Progenitor cell of endocrine pancreas (in vitro differentiated cells): Measurements from ENCODE around the gene AP5Z1. TPM values are rescaled to one million over a fixed set of nuclear protein-coding genes. Genes with fewer than 3 reads are reported as not detected.

Experiments
- DNase-seq: peaks from one replicate; pipeline ENCODE4 v3.0.0; 2021; ENCODE audit warnings: low spot score; ENCODE audit not compliant: unreplicated experiment
- H3K27ac Mint-ChIP-seq: 2 replicates; pipeline ENCODE4 v1.8.0; 2021; ENCODE audit warnings: mild to moderate bottlenecking, moderate library complexity, mixed read lengths
- H3K27me3 Mint-ChIP-seq: 2 replicates; pipeline ENCODE4 v1.8.0; 2021; ENCODE audit warnings: mixed read lengths
- H3K36me3 Mint-ChIP-seq: 2 replicates; pipeline ENCODE4 v1.8.0; 2022; ENCODE audit warnings: mixed read lengths; ENCODE audit not compliant: insufficient read depth
- H3K4me1 Mint-ChIP-seq: 2 replicates; pipeline ENCODE4 v1.8.0; 2021; ENCODE audit warnings: low read depth, mixed read lengths
- H3K4me3 Mint-ChIP-seq: 2 replicates; pipeline ENCODE4 v1.8.0; 2021; ENCODE audit warnings: low read depth, mild to moderate bottlenecking, moderate library complexity, mixed read lengths
- H3K9me3 Mint-ChIP-seq: 2 replicates; pipeline ENCODE4 v1.8.0; 2021; ENCODE audit warnings: low read depth, mixed read lengths
- total RNA-seq: library from RNA; stranded (reverse); gene quantifications from 2 replicates; pipeline ENCODE4 v1.2.1, GENCODE V29; 2021
- TF ChIP-seq, protein P1 (sequence below): fragments of 200-600 bp; sonication (generic); IDR thresholded peaks from one replicate; pipeline ENCODE4 v1.5.0; 2021; ENCODE audit warnings: antibody characterized with exemption, mild to moderate bottlenecking; ENCODE audit not compliant: unreplicated experiment

The AP5Z1 gene
- total RNA-seq, 1 donor from 2014 or later = 42.8 TPM

DNA sequence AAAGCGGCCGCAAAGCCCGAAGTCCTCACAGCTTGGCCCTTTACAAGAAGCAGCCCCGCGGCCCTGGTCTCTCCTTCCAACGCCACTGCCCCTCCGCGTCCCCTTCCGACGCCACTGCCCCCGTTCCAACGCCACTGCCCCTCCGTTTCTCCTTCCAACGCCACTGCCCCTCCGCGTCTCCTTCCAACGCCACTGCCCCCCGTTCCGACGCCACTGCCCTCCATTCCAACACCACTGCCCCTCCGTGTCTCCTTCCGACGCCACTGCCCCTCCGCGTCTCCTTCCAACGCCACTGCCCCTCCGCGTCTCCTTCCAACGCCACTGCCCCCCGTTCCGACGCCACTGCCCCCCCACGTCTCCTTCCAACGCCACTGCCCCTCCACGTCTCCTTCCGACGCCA, 33.1 kb downstream of the AP5Z1 start:
- H3K36me3 Mint-ChIP-seq = peaks cover 3% of the 10 kb centered on the region
- peaks cover 3% of the 10 kb centered on the region for H3K4me1 Mint-ChIP-seq
- no peak for DNase-seq
- H3K4me3 Mint-ChIP-seq = no peak overlapping the region
- H3K27ac Mint-ChIP-seq = no peak overlapping the region
- H3K27me3 Mint-ChIP-seq = peaks cover 3% of the 10 kb centered on the region
- H3K9me3 Mint-ChIP-seq = peaks cover 7% of the 10 kb centered on the region
- TF ChIP-seq, protein P1, sequence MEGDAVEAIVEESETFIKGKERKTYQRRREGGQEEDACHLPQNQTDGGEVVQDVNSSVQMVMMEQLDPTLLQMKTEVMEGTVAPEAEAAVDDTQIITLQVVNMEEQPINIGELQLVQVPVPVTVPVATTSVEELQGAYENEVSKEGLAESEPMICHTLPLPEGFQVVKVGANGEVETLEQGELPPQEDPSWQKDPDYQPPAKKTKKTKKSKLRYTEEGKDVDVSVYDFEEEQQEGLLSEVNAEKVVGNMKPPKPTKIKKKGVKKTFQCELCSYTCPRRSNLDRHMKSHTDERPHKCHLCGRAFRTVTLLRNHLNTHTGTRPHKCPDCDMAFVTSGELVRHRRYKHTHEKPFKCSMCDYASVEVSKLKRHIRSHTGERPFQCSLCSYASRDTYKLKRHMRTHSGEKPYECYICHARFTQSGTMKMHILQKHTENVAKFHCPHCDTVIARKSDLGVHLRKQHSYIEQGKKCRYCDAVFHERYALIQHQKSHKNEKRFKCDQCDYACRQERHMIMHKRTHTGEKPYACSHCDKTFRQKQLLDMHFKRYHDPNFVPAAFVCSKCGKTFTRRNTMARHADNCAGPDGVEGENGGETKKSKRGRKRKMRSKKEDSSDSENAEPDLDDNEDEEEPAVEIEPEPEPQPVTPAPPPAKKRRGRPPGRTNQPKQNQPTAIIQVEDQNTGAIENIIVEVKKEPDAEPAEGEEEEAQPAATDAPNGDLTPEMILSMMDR = no peak

DNA sequence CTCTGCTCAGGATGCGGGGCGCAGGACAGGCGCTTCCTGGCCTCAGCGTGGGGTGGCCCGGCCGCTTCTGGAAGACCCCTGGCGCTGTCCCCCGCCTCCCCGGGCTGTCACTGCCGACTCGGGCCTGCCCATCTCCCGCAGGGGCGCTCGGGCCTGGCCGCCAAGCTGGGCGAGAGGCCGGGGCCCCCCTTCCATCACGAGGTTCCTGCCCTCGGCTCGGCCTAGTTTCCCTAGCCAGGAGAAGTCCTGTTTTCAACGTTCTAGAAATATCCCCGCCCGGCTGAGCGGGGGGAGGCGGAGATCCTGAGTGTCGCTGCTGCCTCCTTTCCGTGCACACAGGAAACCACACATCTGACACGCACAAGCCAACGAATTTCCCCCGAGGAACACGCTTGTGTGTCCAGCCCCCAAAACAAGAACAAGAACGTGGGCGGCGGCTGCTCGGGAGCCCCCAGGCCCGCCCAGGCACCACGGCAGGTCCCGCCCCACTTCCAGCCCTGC, 33.7 kb downstream of the AP5Z1 start:
- peaks cover 3% of the 10 kb centered on the region for H3K36me3 Mint-ChIP-seq
- H3K4me3 Mint-ChIP-seq = no peak overlapping the region
- TF ChIP-seq, protein P1 = no peak

DNA sequence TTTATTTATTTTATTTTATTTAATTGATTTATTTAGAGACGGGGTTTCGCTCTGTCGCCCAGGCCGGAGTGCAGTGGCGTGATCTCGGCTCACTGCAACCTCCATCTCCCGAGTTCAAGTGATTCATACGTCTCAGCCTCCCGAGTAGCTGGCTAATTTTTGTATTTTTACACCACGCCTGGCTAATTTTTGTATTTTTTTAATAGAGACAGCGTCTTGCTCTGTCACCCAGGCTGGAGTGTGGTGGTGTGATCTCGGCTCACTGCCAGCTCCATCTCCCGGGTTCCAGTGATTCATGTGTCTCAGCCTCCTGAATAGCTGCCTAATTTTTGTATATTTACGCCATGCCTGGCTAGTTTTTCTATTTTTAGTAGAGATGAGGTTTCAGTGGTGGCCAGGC, 34.2 kb downstream of the AP5Z1 start:
- H3K27ac Mint-ChIP-seq = no peak overlapping the region
- peaks cover 3% of the 10 kb centered on the region for H3K4me1 Mint-ChIP-seq
- no peak for DNase-seq
- no peak overlapping the region for H3K4me3 Mint-ChIP-seq
- TF ChIP-seq, protein P1 = no peak
- peaks cover 3% of the 10 kb centered on the region for H3K27me3 Mint-ChIP-seq
- H3K9me3 Mint-ChIP-seq = peaks cover 7% of the 10 kb centered on the region
- H3K36me3 Mint-ChIP-seq = peaks cover 3% of the 10 kb centered on the region

More for the DNA sequence above, 33.7 kb downstream of the AP5Z1 start:
- no peak for DNase-seq
- Mint-ChIP-seq H3K27ac (no peak overlapping the region), H3K4me1 (peaks cover 3% of the 10 kb centered on the region), H3K9me3 (peaks cover 7% of the 10 kb centered on the region), H3K27me3 (peaks cover 3% of the 10 kb centered on the region)

DNA sequence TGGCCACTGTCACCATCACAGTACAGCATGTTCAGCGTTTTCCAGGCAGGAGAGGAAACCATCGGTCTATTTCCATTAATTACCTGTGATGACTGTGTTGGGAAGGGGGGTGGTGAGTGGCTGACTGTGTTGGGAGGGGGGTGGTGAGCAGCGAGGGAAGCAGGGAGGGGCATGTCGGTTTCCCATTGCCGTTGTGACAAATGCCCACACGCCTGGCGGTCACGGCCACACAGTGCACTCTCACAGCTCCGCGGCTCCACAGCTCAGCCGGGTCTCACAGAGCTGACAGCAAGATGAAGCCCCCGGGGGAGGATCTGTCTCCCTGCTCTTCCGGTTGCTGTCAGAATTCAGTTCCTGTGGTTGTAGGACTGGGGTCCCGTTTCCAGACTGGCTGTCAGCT, 39.0 kb downstream of the AP5Z1 start:
- H3K4me3 Mint-ChIP-seq = no peak overlapping the region
- peak overlapping the region; percentile 56 for H3K27ac Mint-ChIP-seq
- H3K36me3 Mint-ChIP-seq = peaks cover 3% of the 10 kb centered on the region
- TF ChIP-seq, protein P1 = no peak
- H3K27me3 Mint-ChIP-seq = no peaks in the 10 kb centered on the region
- peaks cover 7% of the 10 kb centered on the region for H3K9me3 Mint-ChIP-seq
- DNase-seq = no peak
- H3K4me1 Mint-ChIP-seq = no peaks in the 10 kb centered on the region

DNA sequence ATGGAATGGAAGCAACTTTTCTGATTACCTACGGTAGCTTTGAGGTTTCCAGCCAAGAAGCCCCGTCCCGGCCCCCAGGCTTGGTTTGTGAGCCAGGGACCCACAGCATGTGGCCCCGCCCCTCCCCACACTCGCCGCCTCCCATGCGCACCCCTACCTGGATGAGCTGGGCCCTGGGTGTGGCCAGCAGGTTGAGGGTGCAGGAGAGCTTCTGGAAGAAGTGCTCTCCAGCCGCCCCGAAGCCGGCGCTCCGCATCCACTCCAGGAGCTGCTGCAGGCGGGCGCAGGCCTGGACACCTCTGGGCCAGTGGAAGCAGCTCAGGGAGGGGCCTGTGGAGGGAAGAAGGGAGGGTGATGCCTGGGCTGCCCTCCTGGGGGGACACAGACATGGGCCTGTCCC, 39.7 kb downstream of the AP5Z1 start:
- no peak overlapping the region for H3K4me3 Mint-ChIP-seq
- H3K27ac Mint-ChIP-seq = no peak overlapping the region
- TF ChIP-seq, protein P1 = no peak
- H3K27me3 Mint-ChIP-seq = no peaks in the 10 kb centered on the region
- peaks cover 7% of the 10 kb centered on the region for H3K9me3 Mint-ChIP-seq
- H3K36me3 Mint-ChIP-seq = peaks cover 3% of the 10 kb centered on the region
- H3K4me1 Mint-ChIP-seq = no peaks in the 10 kb centered on the region
- no peak for DNase-seq
